ENCODE measurements around the gene SLC2A5.

SLC2A5 gene

DNA sequence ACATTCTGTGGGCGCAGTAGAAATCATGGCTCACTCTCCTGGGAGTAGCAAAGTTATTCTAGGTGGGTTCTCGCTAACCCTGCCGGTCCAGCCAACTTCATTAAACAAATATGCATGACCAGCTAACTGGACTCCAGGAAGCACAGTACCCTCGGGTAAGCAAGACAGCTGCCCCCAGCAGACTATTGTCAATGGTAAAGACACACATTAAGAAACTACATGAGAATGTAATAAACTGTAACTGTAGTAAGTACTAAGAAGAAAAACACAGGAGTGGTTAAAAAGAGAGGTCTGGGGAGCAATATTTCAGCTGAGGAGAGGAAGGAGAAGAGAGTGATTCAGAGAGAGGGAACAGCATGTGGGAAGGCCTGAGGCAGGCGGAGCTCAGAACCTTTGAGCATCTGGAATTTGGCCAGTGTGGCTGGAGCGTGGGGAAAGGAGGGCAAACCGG is 7.4 kb downstream of the SLC2A5 start:
- no peak for DNase-seq (ENCODE audit: low read depth in 2 of 2)

DNA sequence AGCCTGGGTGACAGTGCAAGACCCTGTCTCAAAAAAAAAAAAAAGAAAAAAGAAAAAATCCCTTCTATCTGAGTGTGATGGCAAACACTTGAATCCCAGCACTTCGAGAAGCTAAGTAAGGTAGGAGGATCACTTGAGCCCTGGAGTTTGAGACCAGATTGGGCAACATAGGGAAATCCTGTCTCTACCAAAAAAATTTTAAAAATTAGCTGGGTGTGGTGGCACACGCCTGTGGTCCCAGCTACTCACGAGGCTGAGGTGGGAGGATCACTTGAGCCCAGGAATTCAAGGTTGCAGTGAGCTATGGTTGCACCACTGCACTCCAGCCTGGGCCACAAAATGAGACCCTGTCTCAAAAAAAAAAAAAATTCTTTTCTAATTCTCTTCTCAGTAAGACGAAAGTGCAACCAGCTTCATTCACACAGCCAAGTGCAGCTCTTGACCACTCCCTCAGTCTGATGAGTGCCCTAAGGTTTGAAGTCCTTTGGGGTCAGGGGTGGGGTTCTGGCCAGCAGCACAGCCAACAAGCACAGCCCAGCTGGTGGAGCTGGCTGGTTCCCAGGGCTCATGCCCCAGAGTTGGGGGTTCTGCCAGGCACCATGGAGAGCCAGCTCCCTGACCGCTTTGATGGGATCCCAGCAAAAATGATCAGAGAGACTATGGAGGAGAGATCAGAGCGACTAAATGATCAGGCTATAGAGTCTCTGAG is 8.0 kb downstream of the SLC2A5 start:
- DNase-seq (ENCODE audit: low read depth in 2 of 2) = no peak

DNA sequence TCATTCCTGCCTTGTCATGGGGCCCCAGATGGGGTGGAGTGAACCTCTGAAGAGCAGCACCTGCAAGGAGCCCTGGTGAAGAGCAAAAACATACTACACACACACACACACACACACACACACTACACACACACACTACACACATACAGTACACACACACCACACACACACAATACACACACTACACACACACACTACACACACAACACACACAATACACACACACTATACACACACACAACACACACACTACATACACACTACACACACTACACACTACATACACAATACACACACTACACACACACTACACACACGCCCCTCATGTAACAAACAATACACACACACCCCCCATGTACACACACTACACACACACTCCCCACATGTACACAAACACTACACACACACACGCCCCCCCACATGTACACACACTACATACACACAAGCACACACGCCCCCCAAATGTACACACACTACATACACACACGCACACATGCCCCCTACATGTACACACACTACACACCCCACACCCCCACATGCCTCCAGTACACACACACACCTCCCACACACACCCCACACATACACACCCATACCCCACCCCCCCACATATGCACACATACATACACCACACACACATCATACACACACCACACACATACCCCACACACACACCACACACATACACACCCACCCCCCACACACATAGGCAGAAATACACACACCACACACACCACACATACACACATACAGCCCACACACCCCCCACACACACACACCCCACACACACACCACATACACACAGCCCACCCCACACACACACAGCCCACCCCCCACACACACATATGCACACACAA is 9.3 kb downstream of the SLC2A5 start:
- no peak for DNase-seq (ENCODE audit: low read depth in 2 of 2)

DNA sequence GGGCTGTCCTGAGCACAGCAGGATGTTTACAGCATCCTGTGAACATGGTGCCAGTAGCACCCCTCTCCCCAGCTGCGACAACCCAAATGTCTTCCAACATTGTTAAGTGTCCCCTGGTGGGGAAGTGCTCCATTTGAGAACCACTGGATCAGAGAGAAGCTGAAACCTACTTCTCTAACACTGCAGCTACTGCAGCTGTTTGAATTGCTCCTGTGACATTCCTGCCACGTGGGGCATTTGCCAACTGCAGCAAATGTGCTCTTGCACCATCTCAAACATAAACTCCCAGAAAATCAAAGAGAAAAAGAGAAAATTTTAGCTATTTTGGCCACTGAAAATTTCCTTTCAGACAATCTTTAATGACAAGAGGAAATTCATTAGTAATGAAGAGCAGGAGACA is 11.0 kb downstream of the SLC2A5 start:
- no peak for DNase-seq (ENCODE audit: low read depth in 2 of 2)

DNA sequence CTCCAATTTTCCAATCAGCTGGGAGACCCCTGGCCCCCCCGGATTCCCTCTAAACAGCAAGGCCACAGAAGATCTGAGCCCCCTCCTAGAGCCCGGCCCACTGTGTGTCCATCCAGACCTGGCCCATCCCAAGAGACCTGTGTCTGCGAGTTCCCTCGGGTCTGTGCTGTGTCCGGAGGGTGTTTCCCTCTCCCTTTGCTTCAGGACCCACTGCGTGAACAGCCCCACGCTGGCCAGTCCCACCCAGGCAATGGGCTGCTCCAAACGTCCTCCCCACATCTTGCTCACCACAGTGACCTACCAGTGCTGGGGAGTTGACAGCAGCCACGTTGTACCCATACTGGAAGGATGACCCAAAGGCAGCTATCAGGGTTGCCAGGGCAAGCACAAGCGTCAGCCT is 11.6 kb downstream of the SLC2A5 start:
- DNase-seq (ENCODE audit: low read depth in 2 of 2) = no peak

DNA sequence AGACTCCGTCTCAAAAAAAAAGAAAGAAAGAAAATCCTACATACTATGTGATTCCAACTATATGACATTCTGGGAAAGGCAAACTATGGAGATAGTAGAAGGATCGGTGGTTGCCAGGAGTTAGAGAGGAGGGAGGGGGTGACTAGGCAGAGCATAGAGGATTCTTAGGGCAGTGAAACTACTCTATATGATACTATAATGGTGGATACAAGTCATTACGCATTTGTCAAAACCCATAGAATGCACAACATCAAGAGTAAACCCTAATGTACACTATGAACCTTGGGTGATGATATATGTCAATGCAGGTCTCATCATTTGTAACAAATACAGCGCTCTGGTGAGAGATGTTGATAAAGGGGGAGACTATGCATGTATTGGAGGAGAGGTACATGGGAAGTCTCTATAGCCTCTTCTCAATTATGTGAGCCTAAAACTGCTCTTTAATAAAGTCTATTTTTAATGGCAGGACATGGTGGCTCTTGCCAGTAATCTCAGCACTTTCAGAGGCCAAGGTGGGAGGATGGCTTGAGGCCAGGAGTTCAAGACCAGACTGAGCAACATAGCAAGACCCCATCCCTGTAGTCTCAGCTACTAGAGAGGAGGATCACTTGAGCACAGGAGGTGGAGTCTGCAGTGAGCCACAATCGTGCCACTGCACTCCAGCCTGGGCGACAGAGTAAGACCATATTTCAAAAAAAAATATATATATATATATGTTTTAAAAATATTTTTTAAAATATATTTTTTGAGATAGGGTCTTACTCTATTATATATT is 17.0 kb downstream of the SLC2A5 start:
- no peak for DNase-seq (ENCODE audit: low read depth in 2 of 2)

DNA sequence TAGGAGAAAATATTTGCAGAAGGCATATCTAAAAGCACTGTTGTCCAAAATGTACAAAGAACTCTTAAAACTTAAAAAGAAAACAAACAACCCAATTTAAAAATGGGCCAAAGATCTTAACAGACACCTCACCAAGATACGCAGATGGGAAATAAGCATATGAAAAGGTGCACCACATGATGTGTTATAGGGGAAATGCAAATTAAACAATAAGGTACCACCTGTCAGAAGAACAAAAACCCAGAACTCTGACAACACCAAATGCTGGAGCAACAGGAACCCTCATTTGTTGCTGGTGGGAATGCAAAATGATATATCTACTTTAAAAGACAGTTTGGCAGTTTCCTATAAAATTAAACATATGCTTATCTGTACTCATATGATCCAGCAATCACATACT is 18.1 kb downstream of the SLC2A5 start:
- no peak for DNase-seq (ENCODE audit: low read depth in 2 of 2)

DNA sequence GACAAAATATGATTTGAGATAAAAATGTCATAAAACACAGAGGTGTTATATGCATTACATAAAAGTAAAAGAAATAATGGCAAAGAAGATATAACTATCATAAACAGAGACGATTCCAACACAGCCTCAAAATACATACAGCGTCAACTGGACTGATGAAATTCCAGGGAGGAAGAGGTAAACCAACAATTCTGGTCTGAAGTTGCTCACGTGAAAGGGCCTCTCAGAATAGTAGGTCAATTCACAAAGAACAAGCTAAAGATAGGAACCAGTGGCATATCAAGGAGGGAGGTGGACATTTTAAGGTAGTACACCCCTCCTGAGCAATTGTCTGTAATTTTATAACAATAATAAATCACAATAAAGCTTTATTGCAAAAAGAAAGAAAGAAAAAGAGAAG is 18.6 kb downstream of the SLC2A5 start:
- DNase-seq (ENCODE audit: low read depth in 2 of 2) = no peak

DNA sequence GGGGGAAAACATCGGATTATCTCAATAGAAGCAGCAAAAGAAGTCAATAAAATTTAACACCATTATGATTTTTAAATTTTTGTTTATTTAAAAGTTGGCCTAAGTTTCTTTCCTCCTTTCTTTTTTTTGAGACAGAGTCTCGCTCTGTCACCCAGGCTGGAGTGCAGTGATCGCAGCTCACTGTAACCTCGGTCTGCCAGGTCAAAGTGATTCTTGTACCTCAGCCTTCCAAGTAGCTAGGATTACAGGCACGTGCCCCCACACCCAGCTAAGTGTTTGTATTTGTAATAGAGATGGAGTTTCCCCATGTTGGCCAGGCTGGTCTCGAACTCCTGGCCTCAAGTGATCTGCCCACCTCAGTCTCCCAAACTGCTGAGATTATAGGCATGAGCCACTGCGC is 20.9 kb downstream of the SLC2A5 start:
- DNase-seq (ENCODE audit: low read depth in 2 of 2) = no peak

DNA sequence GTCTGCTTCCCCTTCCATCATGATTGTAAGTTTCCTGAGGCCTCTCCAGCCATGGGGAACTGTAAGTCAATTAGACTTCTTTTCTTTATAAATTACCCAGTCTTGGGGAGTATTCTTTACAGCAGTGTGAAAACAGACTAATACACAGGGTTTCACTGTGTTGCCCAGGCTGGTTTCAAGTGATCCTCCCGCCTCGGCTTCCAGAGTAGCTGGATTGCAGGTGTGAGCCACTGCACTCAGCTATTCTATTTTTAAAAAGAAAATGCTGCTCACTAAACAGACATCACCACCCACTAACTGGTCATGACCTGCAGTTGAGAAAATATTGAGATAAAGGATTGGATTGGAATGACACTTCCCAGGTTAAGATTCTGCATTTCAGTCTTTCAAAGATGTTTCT is 22.4 kb downstream of the SLC2A5 start:
- DNase-seq (ENCODE audit: low read depth in 2 of 2) = no peak

DNA sequence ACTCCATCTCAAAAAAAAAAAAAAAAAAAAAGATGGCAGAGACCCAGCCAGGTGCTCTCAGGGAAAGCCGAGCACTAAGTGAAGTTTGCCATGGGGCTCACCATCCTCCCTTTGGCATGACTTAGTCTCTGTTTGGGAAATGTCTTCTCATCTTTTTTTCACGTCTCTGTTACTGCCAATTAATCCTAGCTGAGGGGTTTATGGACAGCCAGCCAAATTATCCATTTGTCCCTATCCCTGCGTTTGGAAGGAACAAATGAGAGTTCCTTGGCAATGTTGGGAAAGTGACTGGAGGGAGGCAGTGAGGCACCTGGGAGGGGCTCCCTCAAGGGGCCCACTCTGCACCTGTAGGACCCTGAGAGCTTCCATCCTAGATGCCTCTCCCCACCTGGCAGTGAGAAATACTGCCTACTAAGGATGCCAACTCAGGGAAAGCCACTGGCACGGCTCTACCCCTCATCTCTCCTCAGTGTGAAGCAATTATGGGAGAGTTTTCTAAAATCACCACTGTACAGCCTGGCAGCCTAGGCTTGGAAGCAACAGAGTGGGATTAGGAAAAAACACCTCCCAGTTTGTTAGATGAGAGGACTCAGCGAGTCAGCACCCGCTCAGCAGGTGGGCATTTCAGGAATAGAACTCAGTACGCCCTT is 23.4 kb downstream of the SLC2A5 start:
- DNase-seq (ENCODE audit: low read depth in 2 of 2) = no peak

DNA sequence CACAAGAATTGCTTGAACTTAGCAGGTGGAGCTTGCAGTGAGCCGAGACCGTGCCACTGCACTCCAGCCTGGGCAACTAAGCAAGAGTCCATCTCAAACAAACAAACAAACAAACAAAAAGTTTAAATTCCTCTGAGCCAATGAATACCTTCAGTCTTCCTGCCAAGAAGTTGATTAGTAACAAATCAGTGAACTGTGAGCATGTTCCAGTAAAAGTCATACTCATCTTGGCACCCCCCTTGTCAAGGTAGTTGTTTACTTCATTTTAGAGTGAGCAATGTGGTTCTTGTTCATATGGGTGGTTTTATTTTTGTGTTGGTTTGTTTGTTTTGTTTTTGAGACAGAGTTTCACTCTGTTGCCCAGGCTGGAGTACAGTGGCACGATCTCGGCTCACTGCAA is 25.2 kb downstream of the SLC2A5 start:
- no peak for DNase-seq (ENCODE audit: low read depth in 2 of 2)

DNA sequence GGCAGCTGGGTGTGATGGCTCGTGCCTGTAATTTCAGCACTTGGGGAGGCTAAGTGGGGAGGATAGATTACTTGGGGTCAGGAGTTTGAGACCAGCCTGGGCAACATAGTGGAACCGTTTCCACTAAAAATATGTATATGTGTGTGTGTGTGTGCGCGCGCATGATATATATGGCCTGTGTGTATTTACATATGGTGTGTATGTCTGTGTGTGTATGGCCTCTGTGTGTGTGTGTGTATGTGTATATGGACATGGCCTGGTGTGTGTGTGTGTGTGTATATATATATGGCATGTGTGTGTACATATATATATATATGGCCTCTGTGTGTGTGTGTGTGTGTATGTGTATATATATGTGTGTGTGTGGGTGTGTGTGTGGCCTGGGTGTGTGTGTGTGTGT is 27.2 kb downstream of the SLC2A5 start:
- no peak for DNase-seq (ENCODE audit: low read depth in 2 of 2)

DNA sequence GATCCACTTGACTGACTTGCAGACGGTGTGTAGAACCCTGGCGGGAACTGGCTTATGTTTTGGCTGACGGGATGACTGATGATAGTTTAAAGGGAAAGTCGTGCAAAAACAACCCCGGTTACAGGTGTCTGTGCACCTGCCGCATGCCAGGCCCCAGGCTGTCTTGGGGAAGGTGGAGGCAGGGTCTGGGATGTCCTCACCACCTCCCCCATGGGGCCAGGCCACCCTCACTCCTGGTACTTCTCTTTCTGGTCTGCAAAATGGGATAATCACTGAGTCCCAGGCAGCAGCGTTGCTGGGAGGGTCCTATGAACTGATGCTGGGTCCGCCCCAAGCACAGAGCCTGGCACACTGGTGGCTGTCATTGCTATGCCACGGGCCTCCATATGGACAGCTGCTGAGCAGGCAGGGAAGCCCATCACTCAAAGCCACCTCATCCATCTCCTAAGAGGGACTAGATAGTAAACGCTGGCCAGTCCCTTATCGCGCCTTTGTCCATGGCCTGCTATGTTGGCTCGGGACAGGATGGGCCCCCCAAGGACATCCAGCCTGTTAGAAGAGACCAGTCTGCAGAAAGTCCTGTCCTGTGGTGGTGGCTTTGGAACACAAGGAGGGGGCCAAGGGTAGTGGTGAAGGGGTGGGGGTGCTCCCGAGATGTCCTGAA is 28.2 kb downstream of the SLC2A5 start:
- no peak for DNase-seq (ENCODE audit: low read depth in 2 of 2)

DNA sequence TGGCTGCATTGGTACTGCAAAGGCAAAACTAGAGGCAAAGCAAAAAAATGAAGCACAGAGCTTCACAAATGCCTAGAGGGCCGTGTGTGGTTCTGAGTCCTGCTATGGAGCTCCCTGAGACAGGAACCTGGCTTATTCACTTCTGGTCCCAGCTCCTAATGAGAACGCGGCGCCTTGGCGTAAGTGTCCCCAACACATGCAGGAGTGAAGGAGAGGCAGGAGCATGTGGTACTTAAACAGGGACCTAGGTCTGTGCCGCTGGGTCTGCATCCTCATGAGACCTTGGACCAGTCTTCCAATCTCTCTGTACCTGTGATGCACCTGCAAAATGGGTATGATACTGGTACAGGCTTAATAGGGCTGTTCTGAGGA is 28.8 kb downstream of the SLC2A5 start:
- DNase-seq (ENCODE audit: low read depth in 2 of 2) = no peak

DNA sequence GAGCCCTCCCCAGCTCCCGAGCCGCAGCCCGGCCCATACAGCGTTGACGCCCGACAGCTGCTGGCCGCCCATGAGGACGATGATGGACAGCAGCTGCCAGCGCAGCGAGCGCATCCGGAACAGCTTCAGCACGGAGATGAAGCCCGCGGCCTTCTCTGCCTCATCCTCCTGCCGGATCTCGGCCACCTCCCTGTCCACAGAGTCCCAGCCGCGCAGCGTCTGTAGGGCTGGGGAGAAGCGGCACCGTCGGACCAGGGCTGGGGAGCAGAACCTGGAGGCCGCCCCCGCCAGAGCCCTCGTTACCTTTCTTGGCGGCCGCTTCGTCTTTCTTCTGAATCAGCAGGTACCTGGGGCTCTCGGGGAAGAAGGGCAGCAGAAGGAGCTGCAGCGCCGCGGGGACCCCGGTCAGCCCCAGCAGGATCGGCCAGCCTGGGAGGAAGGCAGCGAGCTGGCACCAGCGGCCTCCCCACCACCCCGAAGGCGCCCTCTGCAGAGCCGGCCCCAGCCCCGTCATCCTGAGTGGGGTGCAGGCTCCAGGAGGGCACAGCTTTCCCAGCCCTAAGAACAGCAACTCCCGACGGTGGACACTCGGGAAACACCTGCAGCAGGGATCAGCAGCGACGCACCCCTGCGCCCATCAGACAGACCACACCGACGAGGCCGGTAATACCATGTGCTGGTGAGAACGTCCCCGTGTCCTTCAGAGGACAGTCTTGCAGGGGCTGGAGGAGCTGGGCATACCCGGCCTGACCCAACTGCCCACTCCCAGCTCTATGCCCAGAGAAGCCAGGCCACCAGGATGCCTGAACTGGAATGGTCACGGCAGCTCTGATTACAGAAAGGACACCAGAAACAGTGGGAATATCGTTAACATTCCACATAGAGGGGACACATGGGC is 29.4 kb downstream of the SLC2A5 start:
- no peak for DNase-seq (ENCODE audit: low read depth in 2 of 2)

DNA sequence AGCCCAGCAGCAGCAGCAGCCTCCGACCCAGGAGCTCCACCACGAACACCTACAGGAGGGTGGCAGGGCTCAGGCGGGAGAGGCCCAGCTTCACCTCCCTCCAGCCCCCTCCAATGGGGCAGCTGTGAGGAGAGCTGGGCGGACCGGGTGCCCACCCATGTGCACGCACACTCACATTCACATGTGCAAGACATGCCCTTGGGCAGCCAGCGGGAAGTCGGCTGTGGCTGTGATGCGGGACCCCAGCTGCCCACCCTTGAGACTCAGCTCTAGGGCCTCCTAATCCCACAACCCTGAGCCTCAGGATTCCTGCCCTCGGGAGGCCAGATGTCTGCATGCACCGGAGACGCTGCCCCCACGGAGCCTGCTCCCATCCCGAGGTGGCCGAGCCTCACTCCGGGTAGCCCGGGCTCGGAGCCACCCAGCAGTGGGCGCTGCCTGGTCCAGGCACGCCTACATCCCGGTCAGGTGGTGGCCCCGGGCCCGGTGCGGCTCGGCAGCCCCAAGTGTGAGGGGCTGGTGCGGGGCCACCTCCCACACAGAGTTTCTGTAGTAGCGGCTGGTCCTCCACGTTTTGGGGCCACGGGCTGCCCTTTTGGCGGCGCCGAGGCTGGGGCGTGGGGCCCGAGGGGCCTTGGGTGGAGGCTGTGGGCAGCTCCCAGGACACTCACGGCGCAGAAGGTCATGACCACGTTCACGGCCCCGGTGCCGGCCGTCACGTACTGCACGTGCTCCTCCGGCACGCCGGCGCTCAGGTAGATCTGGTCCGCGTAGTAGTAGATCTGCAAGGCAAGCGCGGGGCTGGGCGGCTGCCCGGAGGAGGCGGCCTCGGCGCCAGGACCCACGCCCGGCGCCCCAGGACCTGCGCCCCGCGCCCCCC is 30.3 kb downstream of the SLC2A5 start:
- DNase-seq (ENCODE audit: low read depth in 2 of 2) = no peak

DNA sequence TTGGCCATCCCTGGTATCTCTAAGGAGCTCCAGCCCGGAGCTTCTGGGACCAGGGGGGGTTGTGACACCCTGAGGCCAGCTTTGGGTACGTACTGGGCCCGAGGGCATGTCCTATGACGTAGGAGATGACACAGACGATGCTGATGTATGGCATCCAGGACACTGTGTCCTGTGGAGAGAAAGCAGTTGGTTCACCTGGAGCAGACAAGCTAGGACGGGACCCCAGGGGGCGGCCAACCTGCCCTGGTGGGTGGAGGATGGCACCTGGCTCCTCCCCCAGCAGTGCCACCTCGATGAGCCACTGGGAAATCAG is 31.1 kb downstream of the SLC2A5 start:
- DNase-seq (ENCODE audit: low read depth in 2 of 2) = no peak

DNA sequence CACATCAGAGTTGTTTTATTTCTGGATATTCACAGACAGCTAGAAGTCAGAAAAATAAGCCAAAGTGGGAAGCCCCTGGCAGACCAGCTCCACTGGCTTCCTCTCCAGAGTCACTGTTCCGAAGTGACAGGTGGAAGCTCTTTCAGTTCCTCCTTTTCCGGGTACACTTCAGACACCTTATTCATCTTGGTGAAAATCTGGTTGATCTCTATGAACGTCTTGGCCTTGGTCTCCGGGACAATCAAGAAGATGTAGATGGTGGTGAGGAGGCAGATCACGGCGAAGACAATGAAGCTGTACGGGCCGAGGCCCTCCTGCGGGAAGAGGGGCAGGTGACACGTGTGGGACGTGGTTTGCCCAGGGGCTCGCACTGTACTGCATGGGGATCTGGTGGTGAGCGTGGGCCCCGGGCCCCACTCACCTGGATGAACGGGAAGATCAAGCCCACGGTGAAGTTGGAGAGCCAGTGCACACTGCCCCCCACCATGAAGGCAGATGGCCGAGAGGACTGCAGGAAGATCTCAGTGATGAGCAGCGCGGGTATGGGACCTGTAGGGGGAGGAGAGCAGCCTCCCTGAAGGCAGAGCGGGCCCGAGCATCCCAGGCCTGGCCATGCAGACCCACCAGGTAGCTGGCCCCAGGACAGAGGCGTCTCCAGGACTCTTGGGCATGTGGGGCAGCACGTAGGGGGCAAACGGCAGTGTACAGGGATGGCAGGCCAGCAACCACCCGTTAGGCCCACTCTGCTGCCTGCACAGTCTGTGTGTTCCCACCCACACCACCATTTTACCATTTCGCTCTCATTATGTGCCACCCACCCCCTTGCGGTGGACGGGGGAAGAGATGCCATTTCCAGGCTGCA is 31.7 kb downstream of the SLC2A5 start:
- DNase-seq (ENCODE audit: low read depth in 2 of 2) = no peak

All from stimulated activated CD4-positive, alpha-beta T cell treated with anti-CD3 and anti-CD28 coated beads, Interleukin-1b, Interleukin-23, amount 100 ng/mL, for 4 hours (primary cell).